K562 (cell line): ENCODE data around the gene GRXCR2. TPM values are rescaled to one million over a fixed set of nuclear protein-coding genes. Genes with fewer than 3 reads are reported as not detected.

Experiments used
- LCOR ChIP-seq: sonication (generic); formaldehyde crosslinking; IDR thresholded peaks from 2 replicates; pipeline ENCODE4 v1.8.0; 2022; ENCODE audit warnings: mild to moderate bottlenecking, missing genetic modification reagents
- NFIC ChIP-seq: fragments of 450-650 bp; IDR thresholded peaks from 2 replicates; pipeline ENCODE4 v1.6.1; 2017; ENCODE audit warnings: mild to moderate bottlenecking, inconsistent platforms
- RBM34 ChIP-seq: fragments of 200-400 bp; formaldehyde crosslinking; IDR thresholded peaks from 2 replicates; pipeline ENCODE4 v1.6.1; 2018; ENCODE audit warnings: low read length, borderline replicate concordance; ENCODE audit not compliant: insufficient read depth
- RCOR1 ChIP-seq, 2 experiments: IDR thresholded peaks; 2 replicates each; pipeline ENCODE4 v1.6.1; 2012; ENCODE audit warnings: low read depth in 2 of 2, low read length in 2 of 2, borderline replicate concordance in 1 of 2, improper control_type of control experiment in 1 of 2
- TOE1 ChIP-seq, 2 experiments: fragments of 450-650 bp in 1 of 2; sonication (generic) in 1 of 2; formaldehyde crosslinking in 1 of 2; IDR thresholded peaks; 2 replicates each; pipeline versions ENCODE4 v1.7.1 to v1.8.0; 2016 to 2022; ENCODE audit warnings: borderline replicate concordance in 2 of 2, mild to moderate bottlenecking in 2 of 2, antibody characterized with exemption in 1 of 2, inconsistent platforms in 1 of 2, low read depth in 1 of 2, missing genetic modification reagents in 1 of 2, moderate library complexity in 1 of 2
- polyA plus RNA-seq, 8 experiments: library from polyadenylated mRNA; depleted of rRNA in 4 of 8; stranded (reverse) in 5 of 8; unstranded in 3 of 8; fragments of >200 nt; fragmentation: Nextera tagmentation in 2 of 8; fragmentation: Illumina TruSeq in 1 of 8; extraction: Ambion mirVana in 2 of 8; extraction: Trizol in 1 of 8; gene quantifications; 2 replicates each; pipeline versions ENCODE4 v1.2.1 to v1.2.3, GENCODE V29; 2011 to 2014; ENCODE audit warnings: inconsistent platforms in 1 of 8, missing spikeins in 1 of 8
- total RNA-seq, 7 experiments: library from RNA; depleted of rRNA in 6 of 7; stranded (reverse); fragments of >200 nt in 6 of 7; fragmentation: Illumina TruSeq in 2 of 7; extraction: Trizol in 2 of 7; gene quantifications; 2 replicates each; pipeline versions ENCODE4 v1.2.1 to v1.2.3, GENCODE V29; 2011 to 2021; ENCODE audit warnings: low replicate concordance in 1 of 7
- TF ChIP-seq, protein P1 (sequence below), 3 experiments: IDR thresholded peaks in 2 of 3; conservative IDR thresholded peaks in 1 of 3; 2 replicates each; pipeline ENCODE4 v1.5.1; 2011 to 2012; ENCODE audit warnings: low read length in 3 of 3, mild to moderate bottlenecking in 3 of 3, control low read depth in 2 of 3, improper control_type of control experiment in 1 of 3, inconsistent platforms in 1 of 3, low read depth in 1 of 3, mixed read lengths in 1 of 3, moderate library complexity in 1 of 3; ENCODE audit not compliant: insufficient read depth in 2 of 3
- TF ChIP-seq, protein P2 (sequence below), 2 experiments: fragments of 450-650 bp; formaldehyde crosslinking in 1 of 2; IDR thresholded peaks; 2 replicates each; pipeline versions ENCODE4 v1.4.0 to v1.6.1; 2014 to 2020; ENCODE audit warnings: mild to moderate bottlenecking in 2 of 2, borderline replicate concordance in 1 of 2, low read depth in 1 of 2
- TF ChIP-seq, protein P3 (sequence below): fragments of 250-450 bp; sonication (Bioruptor Pico); IDR thresholded peaks from 2 replicates; pipeline ENCODE4 v1.6.1; 2021; ENCODE audit warnings: mild to moderate bottlenecking
- TF ChIP-seq, protein P4 (sequence below), 2 experiments: fragments of 450-650 bp; conservative IDR thresholded peaks; 2 replicates each; pipeline ENCODE4 v1.6.1; 2017; ENCODE audit warnings: mild to moderate bottlenecking in 2 of 2, moderate library complexity in 2 of 2
- TF ChIP-seq, protein P5 (sequence below): fragments of 450-650 bp; IDR thresholded peaks from 2 replicates; pipeline ENCODE4 v1.6.1; 2016

GRXCR2 gene
- total and polyA plus RNA-seq, 9 of the 15 experiments (the other 6 are each of a cell fraction or from before 2014, with no cell fraction given) = not detected

DNA sequence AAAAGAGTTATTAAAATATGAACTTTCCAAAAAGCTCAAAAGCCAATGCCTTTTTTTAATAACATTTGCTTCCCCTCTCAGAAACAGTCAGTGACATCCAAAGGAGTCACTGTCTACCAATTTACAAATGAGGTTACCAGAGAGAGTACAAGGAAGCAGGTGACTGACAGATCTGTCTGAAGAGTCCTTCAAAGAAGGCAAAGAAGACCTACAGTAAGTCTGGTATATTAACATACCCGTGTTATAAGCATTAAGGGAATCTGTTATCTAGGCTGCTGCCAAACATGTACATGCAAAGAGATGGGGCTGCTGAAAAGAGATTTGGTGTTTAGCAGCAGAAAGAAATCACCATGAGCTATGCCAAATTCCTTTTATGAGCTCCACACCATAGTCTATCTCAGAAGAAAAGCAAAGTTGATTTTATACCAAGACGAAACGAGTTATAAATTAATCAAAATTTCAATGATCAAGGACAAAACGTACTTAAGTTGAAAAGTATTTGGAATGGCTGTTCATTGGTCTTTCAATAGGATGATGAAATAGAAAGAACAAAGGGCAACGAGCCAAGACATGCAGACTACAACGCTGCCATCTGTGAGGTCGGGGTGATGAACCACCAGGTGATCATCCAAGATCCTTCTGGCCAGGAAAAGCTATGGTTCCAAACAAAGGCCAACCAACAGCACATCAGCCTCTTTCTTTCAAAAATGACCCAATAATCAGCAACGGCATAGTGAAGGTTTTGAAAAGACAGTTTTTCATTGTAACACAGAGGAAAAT lies 45.7 kb downstream of the GRXCR2 start (continued):
- TF ChIP-seq RBM34 (no peak), NFIC (peak; percentile 84), TOE1 (IDR thresholded peaks at IDR 0.05; ENCODE audit: borderline replicate concordance) (0 out of 2 replicates have a peak, but pooled peaks have one; percentile 42), TOE1 (CRISPR knock-in tag; IDR thresholded peaks at IDR 0.05; ENCODE audit: borderline replicate concordance, low read depth) (no peak), RCOR1 (IDR thresholded peaks at IDR 0.05; ENCODE audit: borderline replicate concordance in 1 of 2, low read depth in 2 of 2, low read length in 2 of 2) (peak in 1 of 2 experiments; percentile 31; a peak in 1 of 4 replicates), LCOR (0 out of 2 replicates have a peak, but pooled peaks have one; percentile 33)
- TF ChIP-seq, protein P1, sequence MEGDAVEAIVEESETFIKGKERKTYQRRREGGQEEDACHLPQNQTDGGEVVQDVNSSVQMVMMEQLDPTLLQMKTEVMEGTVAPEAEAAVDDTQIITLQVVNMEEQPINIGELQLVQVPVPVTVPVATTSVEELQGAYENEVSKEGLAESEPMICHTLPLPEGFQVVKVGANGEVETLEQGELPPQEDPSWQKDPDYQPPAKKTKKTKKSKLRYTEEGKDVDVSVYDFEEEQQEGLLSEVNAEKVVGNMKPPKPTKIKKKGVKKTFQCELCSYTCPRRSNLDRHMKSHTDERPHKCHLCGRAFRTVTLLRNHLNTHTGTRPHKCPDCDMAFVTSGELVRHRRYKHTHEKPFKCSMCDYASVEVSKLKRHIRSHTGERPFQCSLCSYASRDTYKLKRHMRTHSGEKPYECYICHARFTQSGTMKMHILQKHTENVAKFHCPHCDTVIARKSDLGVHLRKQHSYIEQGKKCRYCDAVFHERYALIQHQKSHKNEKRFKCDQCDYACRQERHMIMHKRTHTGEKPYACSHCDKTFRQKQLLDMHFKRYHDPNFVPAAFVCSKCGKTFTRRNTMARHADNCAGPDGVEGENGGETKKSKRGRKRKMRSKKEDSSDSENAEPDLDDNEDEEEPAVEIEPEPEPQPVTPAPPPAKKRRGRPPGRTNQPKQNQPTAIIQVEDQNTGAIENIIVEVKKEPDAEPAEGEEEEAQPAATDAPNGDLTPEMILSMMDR (IDR thresholded peaks at IDR 0.05 in 2 of 3, conservative IDR thresholded peaks at IDR 0.05 in 1 of 3; ENCODE audit: insufficient read depth in 2 of 3, low read depth in 1 of 3, low read length in 3 of 3) = peak in 1 of 3 experiments; percentile 20; a peak in 1 of 6 replicates
- TF ChIP-seq, protein P2, sequence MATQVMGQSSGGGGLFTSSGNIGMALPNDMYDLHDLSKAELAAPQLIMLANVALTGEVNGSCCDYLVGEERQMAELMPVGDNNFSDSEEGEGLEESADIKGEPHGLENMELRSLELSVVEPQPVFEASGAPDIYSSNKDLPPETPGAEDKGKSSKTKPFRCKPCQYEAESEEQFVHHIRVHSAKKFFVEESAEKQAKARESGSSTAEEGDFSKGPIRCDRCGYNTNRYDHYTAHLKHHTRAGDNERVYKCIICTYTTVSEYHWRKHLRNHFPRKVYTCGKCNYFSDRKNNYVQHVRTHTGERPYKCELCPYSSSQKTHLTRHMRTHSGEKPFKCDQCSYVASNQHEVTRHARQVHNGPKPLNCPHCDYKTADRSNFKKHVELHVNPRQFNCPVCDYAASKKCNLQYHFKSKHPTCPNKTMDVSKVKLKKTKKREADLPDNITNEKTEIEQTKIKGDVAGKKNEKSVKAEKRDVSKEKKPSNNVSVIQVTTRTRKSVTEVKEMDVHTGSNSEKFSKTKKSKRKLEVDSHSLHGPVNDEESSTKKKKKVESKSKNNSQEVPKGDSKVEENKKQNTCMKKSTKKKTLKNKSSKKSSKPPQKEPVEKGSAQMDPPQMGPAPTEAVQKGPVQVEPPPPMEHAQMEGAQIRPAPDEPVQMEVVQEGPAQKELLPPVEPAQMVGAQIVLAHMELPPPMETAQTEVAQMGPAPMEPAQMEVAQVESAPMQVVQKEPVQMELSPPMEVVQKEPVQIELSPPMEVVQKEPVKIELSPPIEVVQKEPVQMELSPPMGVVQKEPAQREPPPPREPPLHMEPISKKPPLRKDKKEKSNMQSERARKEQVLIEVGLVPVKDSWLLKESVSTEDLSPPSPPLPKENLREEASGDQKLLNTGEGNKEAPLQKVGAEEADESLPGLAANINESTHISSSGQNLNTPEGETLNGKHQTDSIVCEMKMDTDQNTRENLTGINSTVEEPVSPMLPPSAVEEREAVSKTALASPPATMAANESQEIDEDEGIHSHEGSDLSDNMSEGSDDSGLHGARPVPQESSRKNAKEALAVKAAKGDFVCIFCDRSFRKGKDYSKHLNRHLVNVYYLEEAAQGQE (IDR thresholded peaks at IDR 0.05; ENCODE audit: borderline replicate concordance) = peak; percentile 6; the same call in 1 of the 2 replicates
- TF ChIP-seq, protein P2 (CRISPR knock-in tag; IDR thresholded peaks at IDR 0.05; ENCODE audit: low read depth) = no peak
- TF ChIP-seq, protein P3, sequence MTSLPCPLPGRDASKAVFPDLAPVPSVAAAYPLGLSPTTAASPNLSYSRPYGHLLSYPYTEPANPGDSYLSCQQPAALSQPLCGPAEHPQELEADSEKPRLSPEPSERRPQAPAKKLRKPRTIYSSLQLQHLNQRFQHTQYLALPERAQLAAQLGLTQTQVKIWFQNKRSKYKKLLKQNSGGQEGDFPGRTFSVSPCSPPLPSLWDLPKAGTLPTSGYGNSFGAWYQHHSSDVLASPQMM = no peak
- TF ChIP-seq, protein P4, sequence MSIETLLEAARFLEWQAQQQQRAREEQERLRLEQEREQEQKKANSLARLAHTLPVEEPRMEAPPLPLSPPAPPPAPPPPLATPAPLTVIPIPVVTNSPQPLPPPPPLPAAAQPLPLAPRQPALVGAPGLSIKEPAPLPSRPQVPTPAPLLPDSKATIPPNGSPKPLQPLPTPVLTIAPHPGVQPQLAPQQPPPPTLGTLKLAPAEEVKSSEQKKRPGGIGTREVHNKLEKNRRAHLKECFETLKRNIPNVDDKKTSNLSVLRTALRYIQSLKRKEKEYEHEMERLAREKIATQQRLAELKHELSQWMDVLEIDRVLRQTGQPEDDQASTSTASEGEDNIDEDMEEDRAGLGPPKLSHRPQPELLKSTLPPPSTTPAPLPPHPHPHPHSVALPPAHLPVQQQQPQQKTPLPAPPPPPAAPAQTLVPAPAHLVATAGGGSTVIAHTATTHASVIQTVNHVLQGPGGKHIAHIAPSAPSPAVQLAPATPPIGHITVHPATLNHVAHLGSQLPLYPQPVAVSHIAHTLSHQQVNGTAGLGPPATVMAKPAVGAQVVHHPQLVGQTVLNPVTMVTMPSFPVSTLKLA (conservative IDR thresholded peaks at IDR 0.05) = 0 out of 4 replicates have a peak, but pooled peaks of 1 of the 2 experiments have one; percentile 7
- TF ChIP-seq, protein P5, sequence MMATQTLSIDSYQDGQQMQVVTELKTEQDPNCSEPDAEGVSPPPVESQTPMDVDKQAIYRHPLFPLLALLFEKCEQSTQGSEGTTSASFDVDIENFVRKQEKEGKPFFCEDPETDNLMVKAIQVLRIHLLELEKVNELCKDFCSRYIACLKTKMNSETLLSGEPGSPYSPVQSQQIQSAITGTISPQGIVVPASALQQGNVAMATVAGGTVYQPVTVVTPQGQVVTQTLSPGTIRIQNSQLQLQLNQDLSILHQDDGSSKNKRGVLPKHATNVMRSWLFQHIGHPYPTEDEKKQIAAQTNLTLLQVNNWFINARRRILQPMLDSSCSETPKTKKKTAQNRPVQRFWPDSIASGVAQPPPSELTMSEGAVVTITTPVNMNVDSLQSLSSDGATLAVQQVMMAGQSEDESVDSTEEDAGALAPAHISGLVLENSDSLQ = peak; percentile 81
